ENCODE results near the gene ADCY5. TPM values are rescaled to one million over a fixed set of nuclear protein-coding genes. Genes with fewer than 3 reads are reported as not detected.

ADCY5 gene
- total RNA-seq, 1 donor from 2014 or later, result 11.1 TPM

GRCh38 chr3:123301331-123302184, 147.3 kb downstream of the ADCY5 start:
- no peak for DNase-seq

DNA sequence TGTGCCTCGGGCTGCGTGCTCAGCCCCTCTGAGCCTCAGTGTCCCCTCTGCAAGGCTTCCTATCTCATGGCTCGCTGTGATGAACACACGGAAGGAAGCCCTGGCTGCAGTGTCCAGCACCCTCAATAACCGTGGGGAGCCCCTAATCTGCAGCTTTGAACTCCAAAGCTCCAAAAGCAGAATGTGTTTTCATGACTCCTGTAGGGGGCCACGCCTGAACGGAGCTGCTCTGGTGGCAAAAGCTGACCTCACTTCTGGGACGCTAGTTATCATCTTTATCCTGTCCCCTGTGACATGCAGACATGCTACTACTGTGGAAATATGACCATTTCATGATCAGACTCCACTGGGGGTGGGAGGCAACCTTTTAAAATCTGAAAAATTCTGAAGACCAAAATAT, 148.3 kb downstream of the ADCY5 start:
- DNase-seq, result no peak

GRCh38 chr3:123300056-123300455, 148.8 kb downstream of the ADCY5 start:
- DNase-seq, result no peak

- no peak for DNase-seq
Observed at GRCh38 chr3:123299581-123299980, 149.3 kb downstream of the ADCY5 start.

GRCh38 chr3:123298903-123299302, 150.0 kb downstream of the ADCY5 start:
- no peak for DNase-seq

DNA sequence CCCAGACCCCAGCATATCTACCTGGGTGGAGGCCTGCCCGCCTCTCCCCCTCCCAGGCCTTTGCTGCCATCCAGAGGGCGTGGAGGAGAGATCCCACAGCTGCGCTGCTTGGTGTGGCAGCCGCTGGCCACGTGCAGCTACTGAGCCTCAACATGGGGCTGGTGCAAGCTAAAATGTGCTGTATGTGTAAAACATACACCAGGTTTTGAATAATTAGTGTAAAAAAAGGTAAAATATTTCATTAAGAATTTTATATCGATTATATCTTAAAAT, 151.3 kb downstream of the ADCY5 start:
- no peak for DNase-seq

DNA sequence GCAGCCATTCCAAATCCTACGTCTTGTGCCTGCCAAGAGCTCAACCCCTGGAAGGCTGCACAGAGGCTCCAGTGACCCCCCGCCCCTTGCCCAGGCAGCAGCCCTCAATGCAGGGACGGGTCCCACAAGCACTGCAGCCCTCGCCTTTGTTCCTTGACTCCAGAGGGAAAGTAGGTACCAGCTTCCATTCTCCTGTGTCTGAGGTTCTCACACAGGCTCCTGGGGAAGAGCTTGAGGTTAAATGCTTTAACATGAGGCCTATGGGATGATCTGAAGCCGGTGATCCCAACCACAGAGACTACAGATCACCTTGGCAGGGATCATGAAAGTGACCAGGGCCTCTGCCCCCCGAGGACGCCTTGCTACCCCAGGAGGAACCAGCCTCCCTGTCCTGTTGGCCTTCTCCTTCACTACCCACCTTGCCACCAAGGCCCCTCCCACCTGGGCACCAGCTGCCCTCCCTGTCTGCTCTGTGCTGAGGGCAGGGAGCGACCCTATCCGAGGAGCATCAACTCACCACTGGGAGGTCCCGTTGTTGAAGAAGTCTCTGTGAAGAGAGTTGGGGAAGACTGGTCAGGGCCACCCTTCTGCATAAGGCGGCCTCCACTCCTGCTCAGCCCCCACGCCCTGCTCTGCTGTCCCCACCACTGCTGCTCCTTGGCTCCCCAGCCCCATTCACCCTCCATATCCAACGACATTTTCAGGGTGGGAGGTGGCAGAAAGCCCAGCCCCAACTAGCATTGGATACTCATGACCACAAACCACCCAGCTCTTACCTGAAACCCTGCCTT, 151.9 kb downstream of the ADCY5 start:
- DNase-seq, result no peak

GRCh38 chr3:123296261-123296660, 152.6 kb downstream of the ADCY5 start:
- no peak for DNase-seq

DNA sequence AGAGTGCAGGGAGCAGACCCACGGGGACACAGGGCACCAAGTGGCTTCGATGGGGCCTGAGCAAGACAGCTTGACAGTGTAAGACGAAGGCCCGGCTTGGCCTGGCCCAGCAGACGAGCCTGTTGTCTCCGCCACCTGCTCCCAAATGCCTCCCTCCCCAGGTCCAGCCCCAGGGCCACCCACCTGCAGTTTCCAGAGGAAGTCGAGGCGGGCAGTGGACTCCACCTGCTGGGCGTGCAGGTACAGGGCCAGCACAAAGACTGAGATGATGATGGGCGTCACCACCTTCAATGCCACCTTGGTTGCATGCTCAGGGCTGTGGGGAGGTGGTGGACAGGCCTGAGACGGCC, 153.0 kb downstream of the ADCY5 start:
- DNase-seq, result no peak

GRCh38 chr3:123295171-123295900, 153.6 kb downstream of the ADCY5 start:
- no peak for DNase-seq

DNA sequence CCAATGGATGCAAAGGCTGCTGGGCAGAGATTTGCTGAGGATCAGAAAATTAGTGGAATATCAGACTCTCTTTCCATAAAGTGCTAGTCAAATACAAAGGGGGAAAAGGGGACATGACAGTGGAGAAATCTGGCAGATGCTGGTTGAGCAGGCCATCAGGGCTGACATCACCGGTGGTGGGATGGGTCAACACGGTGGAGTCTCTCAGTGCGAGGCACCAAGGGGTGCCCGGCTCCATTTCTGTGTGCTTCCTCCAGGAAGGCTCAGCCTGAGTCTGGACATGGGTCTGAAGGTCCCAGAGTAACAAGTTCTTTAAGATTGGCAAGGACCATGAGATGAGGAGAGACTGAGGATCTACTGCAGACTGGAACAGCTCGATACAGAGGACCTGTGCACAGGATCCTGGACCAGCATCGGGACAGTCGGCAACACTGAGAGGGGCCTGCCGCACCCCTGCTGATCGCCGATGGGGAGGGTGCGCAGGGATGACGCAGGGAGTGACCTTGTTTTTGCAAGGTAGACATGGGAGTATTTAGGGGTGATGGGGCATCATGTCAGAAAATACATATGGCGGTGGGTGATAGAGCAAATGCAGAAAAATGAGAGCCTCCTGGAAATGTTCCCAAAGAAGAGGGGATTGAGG, 154.5 kb downstream of the ADCY5 start:
- DNase-seq, result no peak

- no peak for DNase-seq
Observed at GRCh38 chr3:123292321-123293310, 156.3 kb downstream of the ADCY5 start.

DNA sequence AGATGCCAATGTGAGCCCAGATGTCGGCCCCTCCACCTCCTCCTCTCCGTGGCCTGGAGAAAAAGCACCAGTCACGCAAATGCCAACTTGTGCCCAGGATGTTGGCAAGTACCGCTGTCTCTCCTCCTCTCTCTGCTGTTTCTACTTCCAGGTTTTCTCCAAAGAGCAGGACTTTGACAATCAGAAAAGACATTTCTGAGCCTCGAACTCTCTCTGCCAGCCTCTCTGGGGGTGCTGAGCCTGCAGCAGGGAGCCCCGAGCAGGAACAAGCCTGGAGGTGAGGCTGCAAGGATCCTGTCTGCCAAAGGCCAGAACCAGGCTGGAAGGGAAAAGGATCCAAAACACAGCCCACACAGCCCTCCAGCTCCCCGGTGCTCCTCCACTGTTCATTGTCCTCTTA, 157.5 kb downstream of the ADCY5 start:
- DNase-seq, result no peak

DNA sequence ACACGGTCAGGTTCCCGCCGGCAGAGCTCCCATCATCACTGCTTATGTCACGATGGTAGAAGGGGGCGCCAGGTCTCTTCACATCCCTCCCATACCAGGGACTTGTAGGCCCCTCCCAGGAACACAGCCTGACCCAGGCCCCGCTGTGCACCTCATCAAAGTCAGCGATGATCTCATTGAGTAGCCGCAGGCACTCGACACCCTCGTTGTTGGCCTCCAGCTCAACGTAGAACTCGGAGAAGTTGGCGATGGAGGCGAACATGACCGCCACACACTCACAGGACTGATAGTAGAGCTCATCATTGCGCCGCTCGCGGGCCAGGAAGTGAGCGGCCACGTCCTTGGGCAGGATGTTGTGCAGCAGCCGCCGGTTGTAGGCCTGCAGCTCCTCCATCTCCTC, 157.9 kb downstream of the ADCY5 start:
- DNase-seq, result no peak

- DNase-seq, result no peak
Observed at GRCh38 chr3:123290107-123290930, 158.6 kb downstream of the ADCY5 start.

DNA sequence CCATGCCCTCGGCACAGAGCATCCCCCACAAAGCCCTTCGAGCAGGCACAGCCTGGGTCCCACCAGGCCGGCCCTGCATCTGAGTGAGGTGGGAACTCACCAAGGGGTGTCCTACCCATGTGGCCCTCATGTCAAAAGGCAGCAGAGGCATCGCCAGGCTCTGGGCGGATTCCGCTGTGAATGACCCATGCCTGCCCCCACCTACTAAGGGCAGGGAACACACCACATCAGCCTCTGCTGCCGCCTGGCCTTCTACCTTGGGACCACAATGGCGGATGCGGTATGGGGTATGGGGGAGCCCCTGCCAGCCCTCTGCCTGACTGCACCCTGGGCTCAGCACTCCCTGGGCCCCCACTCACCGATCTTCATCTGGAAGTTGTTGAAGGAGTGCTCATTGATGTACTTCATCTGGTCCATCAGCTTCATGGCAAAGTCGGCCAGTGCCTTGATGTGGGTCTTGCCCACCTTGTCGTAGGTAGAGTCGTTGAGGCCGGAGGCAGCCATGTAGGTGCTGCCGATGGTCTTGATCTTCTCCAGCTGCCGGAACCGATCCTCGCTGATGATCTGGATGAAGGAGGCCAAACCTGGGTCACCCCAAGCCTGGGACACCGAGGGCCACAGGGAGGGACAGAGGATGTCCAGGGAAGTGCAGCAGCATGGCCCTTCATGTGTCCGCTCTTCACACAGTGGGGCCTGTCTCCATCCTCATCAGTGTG, 159.3 kb downstream of the ADCY5 start:
- no peak for DNase-seq

DNA sequence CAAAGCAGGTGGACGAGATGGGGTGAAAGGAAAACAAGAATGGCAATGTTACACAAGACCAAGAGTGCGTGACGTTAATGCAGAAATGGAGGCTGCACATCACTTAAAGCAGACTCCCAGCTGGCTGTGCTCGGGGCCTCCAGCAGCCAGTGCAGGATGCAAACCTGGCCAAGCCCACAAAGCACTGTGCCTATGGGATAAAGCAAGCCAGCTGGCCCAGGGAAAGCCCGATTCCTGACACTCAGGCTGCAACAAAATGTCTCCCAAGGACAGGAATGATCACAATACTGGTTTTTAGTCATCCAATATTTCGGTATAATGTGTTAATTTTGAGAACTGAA, 161.0 kb downstream of the ADCY5 start:
- DNase-seq, result no peak

GRCh38 chr3:123287051-123287961, 161.6 kb downstream of the ADCY5 start:
- DNase-seq, result no peak

Data from tongue (tissue), 2 donors.